Ammon's horn (tissue), 1 donor: ENCODE results near the gene ZBED5.
"Not testable (repeated sequence)": the region's sequence is repeated elsewhere in the genome, so short reads cannot be mapped to it uniquely, and the experiment has no call there.

ENCODE experiments used
- DNase-seq: peaks from one replicate; pipeline ENCODE4 v3.0.0-alpha.2; 2016; ENCODE audit warnings: low spot score

Gene ZBED5

GRCh38 chr11:10857709-10858438 is at the start of gene ZBED5:
ZBED5 (minus strand) TSS chr11:10858053; CDS start chr11:10854945, 3,108 bp downstream.
- DNase-seq = peak; percentile 99

- no peak for DNase-seq
Observed at GRCh38 chr11:10906521-10906920, 48.7 kb upstream of the ZBED5 start.

- DNase-seq = no peak
Observed at GRCh38 chr11:10902301-10903063, 44.6 kb upstream of the ZBED5 start.

GRCh38 chr11:10900681-10901415 is 43.0 kb upstream of the ZBED5 start:
- no peak for DNase-seq

DNA sequence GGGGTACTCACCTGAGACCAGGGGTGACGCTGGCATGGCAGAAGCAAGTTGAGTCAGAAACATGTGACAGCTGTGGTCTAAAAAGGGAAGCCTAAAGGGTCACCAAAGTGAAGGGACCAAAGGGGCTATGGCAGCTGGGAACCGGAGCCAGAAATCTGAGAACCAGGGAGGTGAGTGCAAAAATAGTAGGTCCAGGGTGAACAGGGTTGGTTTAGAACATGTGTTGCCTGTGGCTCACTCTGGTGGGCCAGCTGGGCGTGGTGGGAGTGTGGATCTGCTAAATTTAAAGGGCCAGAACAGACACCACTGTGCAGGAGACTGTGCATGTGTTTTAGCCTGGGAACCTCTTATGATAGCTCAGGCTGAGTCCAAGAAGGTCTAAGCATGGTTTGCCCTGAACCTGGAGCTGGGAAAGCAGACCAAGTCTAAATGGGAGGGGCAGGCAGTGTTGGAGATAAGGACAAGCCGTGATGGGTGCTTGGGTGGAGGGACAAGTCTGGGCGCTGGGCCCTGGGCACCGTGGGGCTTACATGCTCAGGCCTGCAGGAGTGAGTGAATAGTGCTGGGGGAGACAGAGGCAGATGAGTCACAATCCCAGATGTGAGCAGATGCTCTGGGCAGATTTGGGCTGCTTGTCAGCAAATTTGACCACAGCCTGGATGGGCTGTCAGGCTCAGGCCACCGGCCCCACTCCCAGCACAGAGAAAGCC is 41.4 kb upstream of the ZBED5 start:
- DNase-seq = no peak

DNA sequence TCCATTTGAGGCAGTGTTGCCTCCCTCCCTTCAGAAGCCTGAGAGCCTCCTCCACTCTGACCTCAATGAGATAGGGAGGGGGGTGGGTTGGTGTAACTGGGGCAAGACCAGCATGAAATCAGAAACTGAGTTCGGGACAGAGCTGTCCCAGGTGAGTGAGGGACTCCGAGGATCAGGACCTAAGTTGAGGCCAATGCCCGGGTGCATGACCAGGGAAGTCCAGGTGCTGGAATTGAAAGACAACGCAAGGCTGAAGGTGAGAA is 40.8 kb upstream of the ZBED5 start:
- DNase-seq = no peak

- no peak for DNase-seq
Observed at GRCh38 chr11:10898003-10898762, 40.3 kb upstream of the ZBED5 start.

DNA sequence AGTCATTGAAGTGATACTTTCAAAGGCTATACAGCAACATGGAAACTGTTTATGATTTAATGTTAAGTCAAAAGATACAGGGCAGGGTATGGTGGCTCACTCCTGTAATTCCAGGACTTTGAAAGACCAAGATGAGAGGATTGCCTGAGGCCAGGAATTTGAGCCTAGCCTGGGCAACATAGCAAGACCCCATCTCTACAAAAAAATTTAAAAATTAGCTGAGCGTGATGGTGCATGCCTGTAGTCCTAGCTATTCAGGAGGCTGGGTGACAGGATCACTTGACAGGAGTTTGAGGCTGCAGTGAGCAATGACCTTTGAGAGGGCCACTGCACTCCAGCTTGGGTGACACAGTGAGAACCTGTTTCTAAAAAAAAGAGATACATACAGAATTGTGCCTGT is 39.3 kb upstream of the ZBED5 start:
- no peak for DNase-seq

GRCh38 chr11:10896493-10896892 is 38.6 kb upstream of the ZBED5 start:
- DNase-seq = no peak

DNA sequence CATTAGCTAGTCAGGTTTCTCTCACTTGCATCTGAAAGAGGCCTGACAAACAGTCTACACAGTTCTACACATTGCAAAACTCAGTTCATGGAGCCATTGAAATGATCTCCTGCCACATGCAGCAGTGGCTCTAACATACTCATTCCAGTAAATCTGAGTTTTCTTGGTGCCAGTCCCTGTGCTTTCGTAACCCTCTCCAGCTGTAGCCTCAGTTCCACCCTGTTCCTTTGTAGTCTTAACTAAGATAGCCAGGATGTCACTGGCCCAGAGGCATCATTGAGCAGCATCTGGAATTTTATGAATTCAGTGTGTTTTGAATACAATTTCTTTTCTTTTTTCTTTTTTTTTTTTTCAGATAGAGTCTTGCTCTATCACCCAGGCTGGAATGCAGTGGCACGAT is 37.4 kb upstream of the ZBED5 start:
- DNase-seq = no peak

DNA sequence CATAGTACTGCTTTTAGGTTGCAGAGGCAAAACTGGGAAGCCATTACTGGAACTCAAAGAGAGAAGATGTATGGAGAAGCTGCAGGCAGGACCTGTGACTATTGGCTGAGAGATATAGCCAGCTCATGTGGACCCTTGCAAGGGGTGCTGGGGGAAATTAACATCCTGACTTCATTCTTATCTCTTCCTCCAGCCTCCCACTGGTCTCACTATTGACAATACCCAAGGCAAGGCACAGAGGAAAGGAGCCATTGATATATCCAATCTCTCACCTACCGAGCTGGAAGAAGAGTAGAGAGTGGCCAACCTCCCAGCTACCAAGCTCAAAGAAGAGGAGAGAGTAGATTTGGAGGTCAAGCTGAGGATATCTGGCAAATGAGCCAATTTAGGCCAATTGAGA is 36.8 kb upstream of the ZBED5 start:
- no peak for DNase-seq

DNA sequence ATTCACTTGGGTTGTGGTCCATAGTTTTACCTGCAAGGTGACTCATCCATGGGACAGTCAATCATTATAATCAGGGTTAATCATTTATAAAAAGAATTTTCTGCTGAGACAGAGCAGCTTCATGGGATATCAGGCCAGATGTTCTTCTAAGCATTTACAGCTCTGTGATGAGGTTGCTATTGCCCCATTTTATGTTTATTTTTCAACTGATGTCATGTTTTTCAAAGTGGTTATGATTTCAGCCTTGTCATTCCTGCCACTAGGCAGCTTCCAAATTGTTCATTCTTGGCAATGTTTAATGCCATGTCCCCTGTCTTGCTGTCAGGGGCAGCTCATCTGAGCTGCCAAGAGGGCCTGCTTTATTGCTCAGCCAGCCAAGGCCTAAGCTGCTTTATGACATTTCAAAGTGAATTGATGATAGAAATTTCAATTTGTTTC is 35.9 kb upstream of the ZBED5 start:
- no peak for DNase-seq

GRCh38 chr11:10892250-10892649 is 34.4 kb upstream of the ZBED5 start:
- DNase-seq = no peak

- no peak for DNase-seq
Observed at GRCh38 chr11:10891151-10891720, 33.4 kb upstream of the ZBED5 start.

GRCh38 chr11:10890083-10890482 is 32.2 kb upstream of the ZBED5 start:
- not testable (repeated sequence) for DNase-seq

- DNase-seq = no peak
Observed at GRCh38 chr11:10887307-10887706, 29.5 kb upstream of the ZBED5 start.

GRCh38 chr11:10886652-10887250 is 28.9 kb upstream of the ZBED5 start:
- DNase-seq = no peak

DNA sequence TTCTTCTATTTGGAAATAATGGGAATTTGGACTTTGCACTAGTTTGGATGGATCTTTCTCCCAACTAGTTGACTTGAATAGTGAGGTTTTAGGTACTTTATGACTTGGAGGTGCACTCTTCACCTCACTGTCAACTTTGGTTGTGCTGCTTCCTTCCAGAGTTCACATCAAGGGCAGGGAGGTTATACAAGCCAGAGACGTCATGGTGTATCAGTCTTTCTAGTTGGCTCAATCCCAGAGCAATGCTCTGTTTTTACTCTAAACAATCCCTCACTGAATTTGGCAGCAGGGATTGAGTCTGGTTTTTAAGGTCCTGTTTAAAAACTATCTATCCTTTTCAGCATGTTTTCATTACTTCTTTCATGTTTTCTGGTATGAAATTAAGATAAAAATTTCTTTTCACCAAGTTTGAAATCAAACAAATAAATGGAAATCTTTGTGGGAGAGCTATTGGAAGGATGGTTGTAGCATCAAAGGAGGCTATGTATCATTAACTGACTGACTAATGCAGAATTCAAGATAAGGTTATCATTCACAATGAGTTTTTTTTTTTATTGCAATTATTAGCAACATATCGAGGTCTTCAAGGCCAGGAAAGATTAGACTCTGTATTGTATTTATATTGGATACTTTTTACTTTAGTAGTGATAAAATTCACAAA is 28.0 kb upstream of the ZBED5 start:
- no peak for DNase-seq

GRCh38 chr11:10884292-10884691 is 26.4 kb upstream of the ZBED5 start:
- not testable (repeated sequence) for DNase-seq

DNA sequence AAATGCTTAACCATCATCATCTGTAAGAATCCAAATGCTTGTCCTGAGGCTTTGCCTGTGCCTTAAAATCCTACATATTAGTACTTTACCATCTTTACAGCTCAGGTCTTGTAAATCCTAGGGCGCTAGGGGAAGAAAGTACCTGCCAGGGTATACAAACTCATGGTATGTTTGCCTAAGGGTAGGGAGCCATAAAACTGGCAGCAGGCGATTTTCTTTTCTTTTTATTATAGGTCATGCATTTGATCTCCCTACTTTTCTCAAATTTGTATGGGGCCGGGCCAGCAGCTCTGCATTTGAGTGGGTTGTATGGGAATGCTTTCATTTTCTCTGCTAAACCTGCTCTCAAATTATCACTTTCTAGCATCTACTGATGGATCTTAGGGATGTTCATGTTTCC is 24.0 kb upstream of the ZBED5 start:
- DNase-seq = no peak
